Aorta (tissue), 5 donors: Measurements from ENCODE around the gene KNTC1. TPM values are rescaled to one million over a fixed set of nuclear protein-coding genes. Genes with fewer than 3 reads are reported as not detected.
"Not testable (repeated sequence)": the region's sequence is repeated elsewhere in the genome, so short reads cannot be mapped to it uniquely, and the experiment has no call there.

Experiments
- ATAC-seq: fragments of 200-7000 bp; cut with Tn5 transposase; one replicate; pipeline ENCODE4 v1.9.1; 2022; ENCODE audit warnings: moderate library complexity; ENCODE audit not compliant: low FRiP score
- DNase-seq, 2 donors: peaks; one replicate each; pipeline ENCODE4 v3.0.0-alpha.2; 2020
- H3K27ac ChIP-seq, 2 donors: one replicate each; pipeline ENCODE4 v1.5.1; 2013; ENCODE audit warnings: low read length in 2 of 2, mild to moderate bottlenecking in 2 of 2, moderate library complexity in 2 of 2, control low read depth in 1 of 2, inconsistent platforms in 1 of 2, low read depth in 1 of 2
- H3K27me3 ChIP-seq, 2 donors: one replicate each; pipeline ENCODE4 v1.6.1; 2013; ENCODE audit warnings: control low read depth in 1 of 2, low read length in 1 of 2, mild to moderate bottlenecking in 1 of 2, moderate library complexity in 1 of 2; ENCODE audit not compliant: insufficient read depth in 2 of 2, control insufficient read depth in 1 of 2
- H3K36me3 ChIP-seq, 2 donors: one replicate each; pipeline ENCODE4 v1.6.1; 2013; ENCODE audit warnings: control low read depth in 1 of 2, low read length in 1 of 2, mild to moderate bottlenecking in 1 of 2; ENCODE audit not compliant: insufficient read depth in 2 of 2, control insufficient read depth in 1 of 2
- H3K4me1 ChIP-seq, 2 donors: one replicate each; pipeline ENCODE4 v1.6.1; 2013; ENCODE audit warnings: low read length in 2 of 2, control low read depth in 1 of 2, mild to moderate bottlenecking in 1 of 2, moderate library complexity in 1 of 2; ENCODE audit not compliant: insufficient read depth in 2 of 2, control insufficient read depth in 1 of 2
- H3K4me3 ChIP-seq, 2 donors: one replicate each; pipeline ENCODE4 v1.5.1; 2013; ENCODE audit warnings: low read length in 2 of 2, control low read depth in 1 of 2, mild to moderate bottlenecking in 1 of 2
- H3K9me3 ChIP-seq: one replicate; pipeline ENCODE4 v1.6.1; 2013; ENCODE audit warnings: mild to moderate bottlenecking, low read length; ENCODE audit not compliant: control insufficient read depth
- WGBS, 2 donors: extraction: QIAGEN DNeasy Blood & Tissue Kit; methylation state at CpG; one replicate each; pipeline ENCODE4 v1.1.7; 2013; 5-methylcytosine and 5-hydroxymethylcytosine counted together
- intact Hi-C, 2 donors: fragments of 100-400 bp; cut with DNase I; formaldehyde crosslinking; loops; one replicate each; pipeline versions ENCODE4 v1.14.2 to v1.15.0; 2022
- polyA plus RNA-seq, 2 donors: library from polyadenylated mRNA; stranded (reverse); fragments of 200-250 nt; gene quantifications; one replicate each; pipeline ENCODE4 v1.2.3, GENCODE V29; 2013
- total RNA-seq, 2 donors: library from RNA; stranded (reverse); fragmentation: NEBNext Ultra II Directional; extraction: Animal tissue kit (Norgen Biotek cat#: 25700); gene quantifications; one replicate each; pipeline ENCODE4 v1.2.1, GENCODE V29; 2021
- donor health status: healthy with polysubstance abuse.
- donor health status: Bipolar disorder and iron deficiency.
- donor health status: DM: no; HTN: no; CAD: no.
- donor health status: DM: no; HTN: no; CAD: no.
- donor health status: DM: yes; HTN: yes; CAD: no.

Gene KNTC1
- total and polyA plus RNA-seq, 4 donors: 6.8 to 18.4 (median 10.3) TPM

DNA sequence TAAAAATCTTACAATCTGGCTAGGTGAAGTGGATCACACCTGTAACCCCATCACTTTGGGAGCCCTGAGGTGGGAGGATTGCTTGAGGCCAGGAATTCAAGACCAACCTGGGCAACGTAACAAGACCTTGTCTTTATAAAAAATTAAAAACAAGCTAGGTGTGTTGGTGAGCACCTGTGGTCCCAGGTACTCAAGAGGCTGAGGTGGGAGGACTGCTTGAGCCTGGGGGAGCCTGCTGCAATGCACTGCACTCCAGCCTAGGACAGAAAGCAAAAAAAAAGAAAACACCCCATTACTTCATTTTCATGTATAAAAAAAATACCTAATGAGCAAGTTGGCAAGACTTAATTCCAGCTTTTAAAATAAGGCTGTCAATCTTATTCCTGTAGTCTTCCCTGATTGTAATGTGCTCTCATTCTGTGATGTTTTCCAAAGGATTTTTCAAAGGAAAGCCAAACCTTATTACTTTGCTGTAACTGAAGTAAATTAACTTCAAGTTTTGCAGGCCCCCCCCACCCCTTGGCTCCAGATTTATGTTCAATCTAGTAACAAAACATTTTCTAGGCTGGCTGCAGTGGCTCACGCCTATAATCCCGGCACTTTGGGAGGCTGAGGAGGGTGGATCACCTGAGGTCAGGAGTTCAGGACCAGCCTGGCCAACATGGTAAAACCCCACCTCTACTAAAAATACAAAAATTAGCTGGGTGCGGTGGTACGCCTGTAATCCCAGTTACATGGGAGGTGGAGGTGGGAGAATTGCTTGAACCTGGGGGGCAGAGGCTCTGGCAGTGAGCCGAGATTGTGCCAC, 23.1 kb upstream of the KNTC1 start:
- H3K27ac ChIP-seq: no peak overlapping the region
- ATAC-seq (no peak), DNase-seq (no peak)
- peaks cover 5 to 9% of the 10 kb centered on the region in 2 donors for H3K36me3 ChIP-seq
- intact Hi-C loops: no loop called here
- no peaks in the 10 kb centered on the region for H3K4me1 ChIP-seq
- no peak overlapping the region for H3K4me3 ChIP-seq
- no peaks in the 10 kb centered on the region for H3K9me3 ChIP-seq
- no peaks in the 10 kb centered on the region for H3K27me3 ChIP-seq
- WGBS, 2 donors: 60 to 63% methylated on average over 6 of the region's 6 CpGs

DNA sequence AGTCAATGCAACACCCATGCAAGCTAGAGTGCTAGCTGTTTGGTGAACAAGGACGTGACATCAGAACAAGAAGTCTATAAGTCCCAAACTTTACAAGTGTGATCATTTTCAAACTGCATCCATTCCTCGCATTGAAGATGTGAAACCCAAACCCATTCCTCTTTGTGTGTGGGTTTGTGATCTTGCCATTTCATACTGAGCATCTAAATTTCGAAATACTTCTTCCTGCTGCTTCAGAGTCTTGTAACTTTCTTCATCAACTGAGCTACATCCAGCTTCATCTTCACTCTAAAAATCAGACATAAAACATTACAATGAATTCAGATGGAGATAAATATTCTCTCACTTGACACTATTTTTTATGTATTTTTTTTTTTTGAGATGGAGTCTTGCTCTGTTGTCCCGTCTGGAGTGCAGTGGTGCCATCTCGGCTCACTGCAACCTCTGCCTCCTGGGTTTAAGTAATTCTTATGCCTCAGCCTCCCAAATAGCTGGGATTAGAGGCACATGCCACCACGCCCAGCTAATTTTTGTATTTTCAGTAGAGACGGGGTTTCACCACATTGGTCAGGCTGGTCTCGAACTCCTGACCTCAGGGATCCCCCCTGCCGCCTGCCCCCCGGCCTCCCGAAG, 21.5 kb upstream of the KNTC1 start:
- ATAC-seq: no peak

GRCh38 chr12:122506393-122506938, 20.6 kb upstream of the KNTC1 start:
- Histone ChIP-seq H3K4me1 (no peaks in the 10 kb centered on the region), H3K36me3 (peaks cover 5 to 9% of the 10 kb centered on the region in 2 donors), H3K27ac (no peak overlapping the region), H3K27me3 (no peaks in the 10 kb centered on the region), H3K9me3 (no peaks in the 10 kb centered on the region), H3K4me3 (no peak overlapping the region)
- ATAC-seq (no peak), DNase-seq (no peak)
- intact Hi-C loops: no loop called here
- WGBS, 2 donors: 87 to 92% methylated on average over 5 of the region's 5 CpGs

More for the DNA sequence above, 21.5 kb upstream of the KNTC1 start:
- 83 to 88% methylated on average over 11 of the region's 11 CpGs for WGBS, 2 donors
- DNase-seq: no peak
- Histone ChIP-seq H3K27ac (no peak overlapping the region), H3K27me3 (no peaks in the 10 kb centered on the region), H3K4me3 (no peak overlapping the region), H3K4me1 (no peaks in the 10 kb centered on the region), H3K36me3 (peaks cover 5 to 9% of the 10 kb centered on the region in 2 donors), H3K9me3 (no peaks in the 10 kb centered on the region)
- intact Hi-C loops: no loop called here

- no peak for ATAC-seq
- intact Hi-C loops: no loop called here
- no peaks in the 10 kb centered on the region for H3K27me3 ChIP-seq
- no peak overlapping the region for H3K4me3 ChIP-seq
- no peaks in the 10 kb centered on the region for H3K4me1 ChIP-seq
- DNase-seq: no peak
- no peaks in the 10 kb centered on the region for H3K9me3 ChIP-seq
- H3K27ac ChIP-seq: no peak overlapping the region
- peaks cover 5 to 8% of the 10 kb centered on the region in 2 donors for H3K36me3 ChIP-seq
- 93 to 95% methylated on average over 5 of the region's 5 CpGs for WGBS, 2 donors
Observed at GRCh38 chr12:122508163-122508562, 18.9 kb upstream of the KNTC1 start.

GRCh38 chr12:122513028-122513427, 14.0 kb upstream of the KNTC1 start:
- H3K9me3 ChIP-seq, intact Hi-C loops, H3K27me3 ChIP-seq, H3K4me1 ChIP-seq, ATAC-seq, H3K27ac ChIP-seq, H3K4me3 ChIP-seq, DNase-seq: not testable (repeated sequence)
- WGBS, 2 donors: 85 to 87% methylated on average over 3 of the region's 3 CpGs
- peaks cover 10 to 13% of the 10 kb centered on the region in 2 donors for H3K36me3 ChIP-seq

GRCh38 chr12:122513660-122514059, 13.4 kb upstream of the KNTC1 start:
- intact Hi-C loops: no loop called here
- H3K36me3 ChIP-seq: peaks cover 9 to 11% of the 10 kb centered on the region in 2 donors
- ATAC-seq (no peak), DNase-seq (no peak)
- no peaks in the 10 kb centered on the region for H3K4me1 ChIP-seq
- no peak overlapping the region for H3K27ac ChIP-seq
- 86 to 88% methylated on average over 4 of the region's 4 CpGs for WGBS, 2 donors
- H3K27me3 ChIP-seq: no peaks in the 10 kb centered on the region
- no peaks in the 10 kb centered on the region for H3K9me3 ChIP-seq
- H3K4me3 ChIP-seq: no peak overlapping the region

GRCh38 chr12:122515275-122515674, 11.8 kb upstream of the KNTC1 start:
- WGBS, 2 donors: 89 to 93% methylated on average over 2 of the region's 2 CpGs

DNA sequence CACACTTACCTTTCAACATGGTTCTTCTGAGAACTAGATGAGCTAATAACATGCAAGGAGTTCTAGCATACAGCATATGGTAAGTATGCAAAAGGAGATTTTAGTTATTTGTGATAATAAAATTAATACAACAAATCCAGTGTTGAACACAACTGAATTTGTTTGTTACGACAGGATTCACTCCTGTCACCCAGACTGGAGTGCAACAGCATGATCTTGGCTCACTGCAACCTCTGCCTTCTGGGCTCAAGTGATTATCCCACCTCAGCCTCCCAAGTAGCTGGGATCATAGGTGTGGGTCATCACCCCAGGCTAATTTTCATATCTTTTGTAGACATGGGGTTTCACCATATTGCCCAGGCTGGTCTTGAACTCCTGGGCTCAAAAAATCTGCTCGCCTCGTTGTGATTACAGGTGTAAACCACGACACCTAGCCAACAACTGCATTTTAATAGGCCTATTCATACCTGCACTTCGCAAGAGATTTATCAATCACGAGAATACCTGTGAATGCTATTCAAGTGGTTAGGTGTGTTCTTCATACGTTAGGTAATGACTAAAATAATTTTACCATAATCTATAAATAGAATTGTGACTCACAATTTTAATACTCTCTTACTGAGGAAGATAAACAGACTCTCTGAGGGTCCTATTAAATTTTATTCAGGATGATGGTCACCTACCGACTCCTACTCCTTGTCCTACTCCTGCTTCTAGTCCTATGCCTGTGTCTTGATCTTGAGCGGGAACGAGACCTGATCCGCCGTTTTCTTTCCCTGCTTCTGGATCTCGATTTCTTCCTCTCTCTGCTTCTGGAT, 10.3 kb upstream of the KNTC1 start:
- Histone ChIP-seq H3K36me3 (peaks cover 11 to 14% of the 10 kb centered on the region in 2 donors), H3K4me1 (no peaks in the 10 kb centered on the region), H3K4me3 (no peak overlapping the region), H3K27ac (no peak overlapping the region), H3K27me3 (no peaks in the 10 kb centered on the region), H3K9me3 (no peaks in the 10 kb centered on the region)
- ATAC-seq (no peak), DNase-seq (no peak)
- intact Hi-C loops: no loop called here
- 85 to 86% methylated on average over 13 of the region's 13 CpGs for whole genome bisulfite sequencing, 2 donors

More at GRCh38 chr12:122515275-122515674, 11.8 kb upstream of the KNTC1 start:
- intact Hi-C loops: no loop called here
- no peaks in the 10 kb centered on the region for H3K9me3 ChIP-seq
- no peak for DNase-seq
- no peak overlapping the region for H3K4me3 ChIP-seq
- peaks cover 9 to 11% of the 10 kb centered on the region in 2 donors for H3K36me3 ChIP-seq
- H3K4me1 ChIP-seq: no peaks in the 10 kb centered on the region
- ATAC-seq: no peak
- H3K27ac ChIP-seq: no peak overlapping the region
- no peaks in the 10 kb centered on the region for H3K27me3 ChIP-seq
